HG02623 (cell line): Measurements from ENCODE around the gene RAI1.

Experiments used
- ATAC-seq: cut with Tn5 transposase; IDR thresholded peaks from one replicate; pipeline ENCODE4 v1.9.1; 2021; ENCODE audit warnings: moderate library complexity; ENCODE audit not compliant: unreplicated experiment

The RAI1 gene

GRCh38 chr17:17714879-17715278, 33.6 kb downstream of the RAI1 start:
- no peak for ATAC-seq

- ATAC-seq: no peak
Observed at GRCh38 chr17:17716837-17717523, 35.7 kb downstream of the RAI1 start.

GRCh38 chr17:17718251-17718650, 37.0 kb downstream of the RAI1 start:
- no peak for ATAC-seq

- no peak for ATAC-seq
Observed at GRCh38 chr17:17719199-17719940, 38.1 kb downstream of the RAI1 start.

- ATAC-seq: no peak
Observed at GRCh38 chr17:17719966-17720543, 38.8 kb downstream of the RAI1 start.

- no peak for ATAC-seq
Observed at GRCh38 chr17:17721140-17721668, 39.9 kb downstream of the RAI1 start.

- no peak for ATAC-seq
Observed at GRCh38 chr17:17722081-17722905, 41.0 kb downstream of the RAI1 start.

- no peak for ATAC-seq
Observed at GRCh38 chr17:17722906-17723353, 41.7 kb downstream of the RAI1 start.

GRCh38 chr17:17723354-17724261, 42.4 kb downstream of the RAI1 start:
- ATAC-seq: no peak

- no peak for ATAC-seq
Observed at GRCh38 chr17:17724307-17725010, 43.2 kb downstream of the RAI1 start.

GRCh38 chr17:17725011-17725751, 43.9 kb downstream of the RAI1 start:
- no peak for ATAC-seq

GRCh38 chr17:17725752-17726457, 44.6 kb downstream of the RAI1 start:
- no peak for ATAC-seq

GRCh38 chr17:17726458-17727060, 45.3 kb downstream of the RAI1 start:
- ATAC-seq: no peak

- no peak for ATAC-seq
Observed at GRCh38 chr17:17727111-17727659, 45.9 kb downstream of the RAI1 start.

- ATAC-seq: no peak
Observed at GRCh38 chr17:17728146-17728545, 46.9 kb downstream of the RAI1 start.

- ATAC-seq: no peak
Observed at GRCh38 chr17:17728550-17729251, 47.4 kb downstream of the RAI1 start.
